ENCODE measurements around the gene AP1S2.

AP1S2 gene

DNA sequence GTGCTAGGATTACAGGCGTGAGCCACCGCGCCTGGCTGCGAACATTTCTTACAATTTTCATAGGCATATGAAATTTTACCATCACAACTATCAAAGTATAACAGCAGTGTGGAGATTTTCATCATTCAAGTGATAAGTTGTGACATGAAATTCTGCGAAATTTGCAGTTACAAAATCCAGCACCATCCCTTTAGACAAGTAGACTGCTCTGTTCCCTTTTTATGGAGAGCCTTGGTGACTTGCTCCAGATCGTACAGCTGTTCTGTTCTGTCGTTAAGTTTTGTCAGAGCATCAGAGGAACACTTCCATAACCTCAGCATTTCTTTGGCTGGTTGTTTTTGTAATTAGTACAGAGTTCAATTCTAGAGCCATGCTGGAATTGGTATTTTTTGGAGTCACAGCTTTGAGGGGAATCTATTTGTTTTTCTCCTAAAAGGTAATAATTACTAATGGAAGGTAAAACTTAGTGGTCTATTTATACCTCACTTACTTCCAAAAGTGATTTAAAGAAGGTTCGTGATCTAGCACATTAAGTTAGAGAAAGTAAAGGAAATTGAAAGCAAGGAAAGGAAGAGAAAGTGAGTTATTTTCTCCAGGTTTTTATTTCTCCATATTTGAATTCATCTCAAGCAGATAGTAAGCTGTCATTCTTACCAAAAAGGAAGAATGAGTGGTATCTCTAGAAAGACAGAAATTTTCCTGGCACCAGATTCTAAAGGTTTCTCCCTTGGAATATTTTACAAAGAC, 42.2 kb downstream of the AP1S2 start:
- DNase-seq (ENCODE audit: low spot score): no peak

DNA sequence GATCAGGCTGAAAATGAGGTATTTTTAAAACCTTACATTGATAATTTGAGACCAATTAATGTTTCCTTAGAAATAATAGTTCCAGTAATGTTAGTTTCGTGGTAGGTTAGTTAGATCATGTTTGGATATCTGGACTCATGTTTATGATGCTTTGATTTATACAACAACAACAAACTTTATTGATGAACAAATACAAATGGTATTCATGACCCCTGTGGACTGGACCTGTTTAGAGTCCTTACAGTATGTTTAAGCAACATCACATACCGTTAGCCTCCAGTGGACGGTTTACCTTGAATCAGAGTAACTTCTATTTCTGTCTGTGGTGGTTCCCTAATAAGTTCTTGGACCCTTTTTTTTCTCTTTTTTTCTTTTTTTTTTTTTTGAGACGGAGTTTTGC, 46.4 kb downstream of the AP1S2 start:
- no peak for DNase-seq (ENCODE audit: low spot score)

DNA sequence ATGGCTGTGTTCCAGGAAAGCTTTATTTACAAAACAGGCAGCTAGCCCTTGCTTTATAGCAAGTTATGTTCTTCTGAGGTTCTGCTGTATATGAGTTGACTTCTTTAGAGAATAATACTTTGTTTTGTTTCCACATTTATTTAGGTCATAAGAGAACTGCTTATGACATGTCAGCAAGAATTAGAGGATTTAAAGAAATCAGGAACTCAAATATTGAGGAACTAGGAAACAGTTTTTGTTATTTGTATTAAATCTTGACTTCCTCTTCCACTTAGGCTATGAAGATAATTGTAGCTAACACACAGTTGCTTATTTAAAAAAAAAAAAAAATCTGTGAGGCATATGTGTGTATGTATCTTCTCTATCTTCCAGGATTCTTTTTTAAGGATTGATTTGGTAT, 50.0 kb downstream of the AP1S2 start:
- no peak for DNase-seq (ENCODE audit: low spot score)

DNA sequence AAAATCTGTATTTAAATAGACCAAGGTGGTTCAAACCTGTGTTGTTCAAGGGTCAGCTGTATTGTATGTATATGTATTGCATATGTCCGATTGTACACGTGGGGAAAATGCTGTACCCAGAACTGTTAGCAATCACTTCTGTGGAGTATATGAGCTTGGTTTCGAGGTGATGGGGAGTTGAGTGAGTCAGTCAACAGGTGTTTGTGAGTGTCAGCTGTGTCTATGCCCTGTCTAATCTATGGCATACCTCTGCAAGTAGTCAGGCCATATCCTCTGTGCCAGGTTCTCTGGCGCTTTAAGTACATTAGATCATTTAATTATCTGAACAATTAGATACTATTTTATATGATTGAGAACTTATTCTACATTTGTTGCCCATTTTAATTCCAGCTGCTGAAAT, 56.9 kb downstream of the AP1S2 start:
- DNase-seq (ENCODE audit: low spot score): no peak

DNA sequence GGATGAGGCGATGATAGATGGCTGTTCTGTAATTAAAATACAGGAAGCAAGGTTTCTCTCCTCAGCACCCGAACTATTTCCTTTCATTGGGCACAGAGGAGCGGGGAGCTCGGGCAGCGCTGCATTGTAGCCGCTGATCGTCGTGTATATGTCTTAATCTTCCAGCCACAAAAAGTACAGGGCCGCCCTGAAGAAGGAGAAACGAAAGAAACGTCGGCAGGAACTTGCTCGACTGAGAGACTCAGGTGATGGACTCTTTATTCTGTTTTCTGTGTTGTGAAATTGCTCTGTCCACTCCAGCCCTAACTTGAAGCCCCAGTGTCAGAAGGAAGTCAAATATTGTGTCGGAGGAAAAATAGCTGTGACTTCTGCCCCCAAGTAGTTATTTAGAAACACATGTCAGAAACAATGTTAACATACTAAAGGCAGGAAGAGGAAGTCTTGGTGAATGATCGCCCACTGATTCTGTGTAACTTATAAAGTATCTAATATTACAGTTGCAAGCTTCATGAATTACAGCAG, 63.8 kb downstream of the AP1S2 start:
- DNase-seq (ENCODE audit: low spot score): no peak

DNA sequence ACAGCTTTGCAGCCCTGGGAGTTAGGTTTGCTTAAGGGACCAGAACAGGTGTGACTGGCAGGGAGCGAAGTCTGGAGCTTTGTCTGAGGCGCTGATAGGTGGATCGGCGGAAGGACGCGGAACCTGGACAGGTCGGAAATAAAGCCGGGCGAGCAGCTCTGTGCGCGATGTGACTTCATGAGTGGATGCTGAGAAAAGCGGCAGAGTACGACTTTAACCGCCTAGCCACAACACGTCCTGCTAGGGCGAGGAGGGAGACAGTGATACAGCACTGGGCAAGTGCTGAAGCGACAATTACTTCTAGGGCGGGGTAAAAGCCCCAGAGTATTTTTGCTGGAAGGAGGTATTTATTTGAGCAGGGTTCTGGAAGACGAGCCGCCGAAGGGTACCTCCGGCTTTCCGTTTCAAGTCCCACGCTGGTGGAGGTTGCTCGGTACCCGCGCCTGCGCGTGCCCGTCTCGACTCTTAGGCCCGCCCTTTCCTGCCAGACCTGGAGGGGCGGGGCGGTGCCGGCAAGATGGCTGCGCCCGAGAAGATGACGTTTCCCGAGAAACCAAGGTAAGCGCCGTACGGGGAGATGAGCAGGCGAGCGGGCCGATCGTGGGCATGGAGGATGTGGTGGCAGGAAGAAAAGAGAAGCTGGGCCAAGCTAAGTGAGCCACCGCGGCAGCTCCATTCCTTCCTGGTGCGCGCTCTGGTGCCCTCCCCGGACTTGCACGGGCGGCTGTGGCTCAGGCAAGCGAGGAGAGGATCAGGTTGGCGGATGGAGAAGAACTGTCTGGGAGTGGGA, 64.4 kb downstream of the AP1S2 start, which contains the start of gene ZRSR2:
ZRSR2 (plus strand) TSS at position 506 of the 790 bp plus-strand sequence; CDS start at position 518, 12 bp downstream.
- peak; percentile 80 for DNase-seq (ENCODE audit: low spot score)

DNA sequence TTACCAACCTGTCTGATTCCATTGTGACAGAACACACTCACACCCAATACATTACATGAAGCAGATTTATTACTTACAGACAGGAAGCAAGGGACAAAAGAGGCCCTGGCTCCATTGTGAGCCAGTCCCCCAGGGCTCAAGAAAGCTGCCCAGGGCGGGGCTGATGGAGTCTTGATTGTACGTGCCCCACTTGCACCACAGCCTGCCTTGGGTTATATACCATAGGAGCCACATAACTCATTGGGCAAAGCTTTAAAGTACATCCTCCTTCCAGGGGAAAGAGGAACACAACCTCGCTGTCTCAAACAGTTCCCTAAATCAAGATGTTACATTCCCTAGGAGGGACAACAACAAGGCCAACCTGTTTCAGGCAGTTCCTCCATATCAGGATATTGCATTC, 67.7 kb downstream of the AP1S2 start:
- DNase-seq (ENCODE audit: low spot score): no peak

DNA sequence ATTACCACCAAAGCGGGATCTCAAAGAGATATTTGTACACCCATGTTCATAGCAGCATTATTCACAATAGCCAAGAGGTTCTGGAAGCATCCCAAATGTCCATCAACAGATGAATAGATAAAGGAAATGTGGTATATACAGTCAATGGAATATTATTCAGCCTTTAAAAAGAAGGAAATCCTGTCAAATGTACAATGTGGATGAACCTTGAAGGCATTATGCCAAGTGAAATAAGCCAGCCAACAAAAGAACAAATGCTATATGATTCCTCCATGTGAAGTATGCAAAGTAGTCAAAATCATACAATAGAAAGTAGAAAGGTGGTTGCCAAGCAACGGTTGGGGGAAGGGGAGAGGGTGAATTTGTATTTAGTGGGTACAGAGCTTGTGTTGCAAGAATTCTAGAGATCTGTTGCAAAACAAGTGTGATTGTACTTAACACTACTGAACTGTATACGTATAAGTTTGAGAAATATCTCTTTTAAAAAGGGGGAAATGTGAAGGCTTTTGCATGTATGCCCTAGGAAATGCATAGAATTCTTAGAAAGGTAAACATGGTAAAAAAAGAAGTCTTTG, 69.3 kb downstream of the AP1S2 start:
- DNase-seq (ENCODE audit: low spot score): no peak

DNA sequence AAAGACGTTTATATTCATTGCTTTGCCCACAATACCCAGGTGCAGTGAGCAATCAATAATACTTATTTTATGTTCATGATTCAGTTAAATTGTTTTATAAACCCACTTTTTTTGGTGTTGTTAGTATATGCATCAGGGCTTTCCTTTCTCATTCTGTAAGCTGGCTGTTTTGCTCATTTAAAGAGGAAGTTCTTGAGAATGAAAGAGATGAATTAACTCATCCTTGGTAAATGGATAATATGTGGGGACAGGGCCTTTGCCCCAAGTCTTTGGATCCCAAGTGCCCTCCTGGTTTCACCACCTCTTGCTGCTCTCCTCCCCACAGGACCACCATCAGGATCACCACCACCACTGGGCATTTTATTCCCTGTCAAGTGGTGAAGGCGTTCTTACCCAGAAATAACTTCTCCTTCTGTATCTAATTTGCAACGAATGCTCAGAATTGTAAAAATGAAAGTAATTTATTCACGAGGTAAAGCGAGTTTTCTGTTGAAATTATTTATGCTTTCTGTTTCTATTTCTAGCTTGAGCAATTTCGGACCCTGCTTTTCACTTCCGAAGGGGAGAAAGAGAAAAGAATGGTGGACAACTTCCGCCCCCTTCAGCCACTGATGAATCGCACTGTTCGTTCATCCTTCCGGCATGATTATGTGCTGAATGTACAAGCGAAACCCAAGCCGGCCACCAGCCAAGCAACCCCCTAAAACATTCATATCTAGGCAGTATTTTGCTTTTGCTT, 72.5 kb downstream of the AP1S2 start:
- peak; percentile 14 for DNase-seq (ENCODE audit: low spot score)

All from COLO829 (cell line).